GM19468 (cell line): ENCODE data around the gene TEX13A.

Experiments
- ATAC-seq: cut with Tn5 transposase; IDR thresholded peaks from one replicate; pipeline ENCODE4 v1.9.1; 2021; ENCODE audit warnings: mild to moderate bottlenecking, moderate library complexity, moderate number of reproducible peaks; ENCODE audit not compliant: unreplicated experiment; ENCODE audit errors: extremely low read depth

The TEX13A gene

GRCh38 chrX:105179644-105180043, 40.9 kb downstream of the TEX13A start:
- no peak for ATAC-seq

- ATAC-seq = no peak
Measured at GRCh38 chrX:105173071-105173470, 47.4 kb downstream of the TEX13A start.
